Naive thymus-derived CD4-positive, alpha-beta T cell (primary cell): ENCODE data around the gene CDC6. TPM values are rescaled to one million over a fixed set of nuclear protein-coding genes. Genes with fewer than 3 reads are reported as not detected.
A peak's percentile ranks its signal among the peaks of the same experiment; 100 is the strongest.

Source experiments
- ATAC-seq: fragments of 150-1000 bp; cut with Tn5 transposase; 2 replicates; pipeline ENCODE4 v1.10.0; 2021; ENCODE audit warnings: mild to moderate bottlenecking, moderate library complexity
- CTCF ChIA-PET: fragments of 350-600 bp; sonication (Branson Sonifier 250); formaldehyde crosslinking; loops from one replicate; lab custom pipeline; 2021; ENCODE audit warnings: antibody characterized with exemption; lab: Charles Lee
- POLR2A ChIA-PET: fragments of 350-600 bp; sonication (Branson Sonifier 250); formaldehyde crosslinking; loops from one replicate; lab custom pipeline; 2021; ENCODE audit warnings: antibody characterized with exemption, inconsistent platforms; lab: Charles Lee
- DNase-seq, 9 donors: peaks; one replicate each; pipeline versions ENCODE4 v3.0.0 to v3.0.0-alpha.2; 2020 to 2022; ENCODE audit warnings: mixed read lengths in 1 of 9
- H3K27ac ChIP-seq: one replicate; pipeline ENCODE4 v1.7.0; 2013; ENCODE audit warnings: mild to moderate bottlenecking, low read depth, low read length, moderate library complexity
- H3K27me3 ChIP-seq, 2 donors: one replicate each; pipeline ENCODE4 v1.7.0; 2013; ENCODE audit warnings: low read length in 2 of 2, mild to moderate bottlenecking in 2 of 2, moderate library complexity in 2 of 2; ENCODE audit not compliant: control insufficient read depth in 2 of 2, insufficient read depth in 2 of 2
- H3K36me3 ChIP-seq, 3 experiments: 1 replicate in 2 of 3; 2 replicates in 1 of 3; pipeline ENCODE4 v1.7.0; 2013; ENCODE audit warnings: low read length in 3 of 3, mild to moderate bottlenecking in 3 of 3, moderate library complexity in 1 of 3; ENCODE audit not compliant: insufficient read depth in 3 of 3, control insufficient read depth in 2 of 3
- H3K4me1 ChIP-seq, 2 donors: one replicate each; pipeline ENCODE4 v1.7.0; 2013; ENCODE audit warnings: low read length in 2 of 2, mild to moderate bottlenecking in 2 of 2, moderate library complexity in 1 of 2; ENCODE audit not compliant: control insufficient read depth in 2 of 2, insufficient read depth in 2 of 2
- H3K4me3 ChIP-seq: 2 replicates; pipeline ENCODE4 v1.7.0; 2013; ENCODE audit warnings: mild to moderate bottlenecking, low read length
- H3K9me3 ChIP-seq, 3 experiments: 1 replicate in 2 of 3; 2 replicates in 1 of 3; pipeline ENCODE4 v1.7.0; 2013; ENCODE audit warnings: low read length in 3 of 3; ENCODE audit not compliant: control insufficient read depth in 2 of 3
- H3K27ac Mint-ChIP-seq, 9 donors: one replicate each; pipeline ENCODE4 v1.8.0; 2020 to 2022; ENCODE audit warnings: mixed read lengths in 9 of 9, mild to moderate bottlenecking in 8 of 9, moderate library complexity in 5 of 9, inconsistent platforms in 2 of 9
- H3K27me3 Mint-ChIP-seq, 5 donors: one replicate each; pipeline ENCODE4 v1.8.0; 2021 to 2022; ENCODE audit warnings: mixed read lengths in 5 of 5, mild to moderate bottlenecking in 1 of 5
- H3K36me3 Mint-ChIP-seq, 5 donors: one replicate each; pipeline ENCODE4 v1.8.0; 2020 to 2022; ENCODE audit warnings: mixed read lengths in 5 of 5, mild to moderate bottlenecking in 3 of 5, inconsistent platforms in 1 of 5
- H3K4me1 Mint-ChIP-seq, 7 donors: one replicate each; pipeline ENCODE4 v1.8.0; 2020 to 2022; ENCODE audit warnings: mixed read lengths in 7 of 7, mild to moderate bottlenecking in 3 of 7, inconsistent platforms in 1 of 7
- H3K4me3 Mint-ChIP-seq, 10 donors: one replicate each; pipeline ENCODE4 v1.8.0; 2020 to 2022; ENCODE audit warnings: mild to moderate bottlenecking in 10 of 10, mixed read lengths in 10 of 10, moderate library complexity in 6 of 10, inconsistent platforms in 2 of 10
- H3K9me3 Mint-ChIP-seq, 11 donors: one replicate each; pipeline ENCODE4 v1.8.0; 2020 to 2022; ENCODE audit warnings: mixed read lengths in 11 of 11, mild to moderate bottlenecking in 4 of 11, inconsistent platforms in 1 of 11, moderate library complexity in 1 of 11
- intact Hi-C, 2 donors: fragments of 100-400 bp; cut with micrococcal nuclease; formaldehyde crosslinking; loops; one replicate each; pipeline ENCODE4 v1.15.1; 2023
- polyA plus RNA-seq, 2 donors: library from polyadenylated mRNA; unstranded; fragments of 300-500 nt; fragmentation: Illumina TruSeq; gene quantifications; one replicate each; pipeline ENCODE4 v1.2.3, GENCODE V29; 2021
- total RNA-seq, 6 experiments: library from RNA in 5 of 6; stranded (reverse) in 5 of 6; gene quantifications; 1 replicate in 5 of 6; 2 replicates in 1 of 6; pipeline ENCODE4 v1.2.3 and lab custom pipeline; 2021 to 2026

The CDC6 gene
- total and polyA plus RNA-seq, 7 experiments from 2014 or later, result 0.09 to 73.6 (median 0.67) TPM

DNA sequence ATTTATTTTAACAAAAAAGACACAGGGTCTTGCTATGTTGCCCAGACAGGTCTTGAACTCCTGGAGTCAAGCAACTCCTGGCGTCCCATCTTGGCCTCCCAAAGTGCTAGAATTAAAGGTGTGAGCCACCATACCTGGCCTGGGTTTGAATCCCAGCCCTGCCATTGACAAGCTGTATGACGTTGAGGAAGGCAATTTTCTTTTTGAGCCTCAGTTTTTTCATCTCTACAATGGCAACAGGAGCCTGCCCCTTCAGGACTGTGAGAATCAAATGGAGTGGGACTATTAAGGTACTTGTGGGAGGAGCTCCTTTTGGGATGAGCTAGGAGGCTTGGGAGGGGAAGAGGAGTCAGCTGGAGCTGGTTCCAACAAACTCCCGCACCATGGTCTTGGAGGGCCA is 27.5 kb downstream of the CDC6 start:
- H3K4me3 Mint-ChIP-seq, result no peak overlapping the region
- no peaks in the 10 kb centered on the region for H3K27me3 Mint-ChIP-seq
- H3K9me3 Mint-ChIP-seq, result no peaks in the 10 kb centered on the region
- ChIA-PET POLR2A (interaction anchor here (0.5 to 34.9 kb wide), 4 partner anchors 0 to 239 kb away, joined by 3 to 742 read pairs (median 373); partner anchors contain the start of gene RARA), CTCF (interaction anchor here (0.8 to 12.4 kb wide), 6 partner anchors 8 to 38 kb away, joined by 3 to 87 read pairs (median 4); no protein-coding TSS in a partner anchor)
- no peak overlapping the region for H3K27ac ChIP-seq
- no peak for ATAC-seq
- intact Hi-C loops, result loop anchor here (5.0 kb wide), 2 partner anchors 102 to 193 kb away; partner anchors contain the start of genes MSL1 (in 1 of the 2) and TOP2A (in 1 of the 2)
- peaks cover 37 to 77% (median 50%) of the 10 kb centered on the region in 7 donors for H3K4me1 Mint-ChIP-seq
- H3K36me3 ChIP-seq, result peaks cover 0 to 10% (median 0%) of the 10 kb centered on the region in 3 experiments
- no peak overlapping the region for H3K4me3 ChIP-seq
- no peaks in the 10 kb centered on the region for H3K27me3 ChIP-seq
- peak overlapping the region in 6 of 9 donors; percentile 42 to 75 (median 67) for H3K27ac Mint-ChIP-seq
- peaks cover 32 to 68% of the 10 kb centered on the region in 2 donors for H3K4me1 ChIP-seq
- no peak for DNase-seq
- H3K9me3 ChIP-seq, result no peaks in the 10 kb centered on the region
- peaks cover 0 to 9% (median 0%) of the 10 kb centered on the region in 5 donors for H3K36me3 Mint-ChIP-seq

DNA sequence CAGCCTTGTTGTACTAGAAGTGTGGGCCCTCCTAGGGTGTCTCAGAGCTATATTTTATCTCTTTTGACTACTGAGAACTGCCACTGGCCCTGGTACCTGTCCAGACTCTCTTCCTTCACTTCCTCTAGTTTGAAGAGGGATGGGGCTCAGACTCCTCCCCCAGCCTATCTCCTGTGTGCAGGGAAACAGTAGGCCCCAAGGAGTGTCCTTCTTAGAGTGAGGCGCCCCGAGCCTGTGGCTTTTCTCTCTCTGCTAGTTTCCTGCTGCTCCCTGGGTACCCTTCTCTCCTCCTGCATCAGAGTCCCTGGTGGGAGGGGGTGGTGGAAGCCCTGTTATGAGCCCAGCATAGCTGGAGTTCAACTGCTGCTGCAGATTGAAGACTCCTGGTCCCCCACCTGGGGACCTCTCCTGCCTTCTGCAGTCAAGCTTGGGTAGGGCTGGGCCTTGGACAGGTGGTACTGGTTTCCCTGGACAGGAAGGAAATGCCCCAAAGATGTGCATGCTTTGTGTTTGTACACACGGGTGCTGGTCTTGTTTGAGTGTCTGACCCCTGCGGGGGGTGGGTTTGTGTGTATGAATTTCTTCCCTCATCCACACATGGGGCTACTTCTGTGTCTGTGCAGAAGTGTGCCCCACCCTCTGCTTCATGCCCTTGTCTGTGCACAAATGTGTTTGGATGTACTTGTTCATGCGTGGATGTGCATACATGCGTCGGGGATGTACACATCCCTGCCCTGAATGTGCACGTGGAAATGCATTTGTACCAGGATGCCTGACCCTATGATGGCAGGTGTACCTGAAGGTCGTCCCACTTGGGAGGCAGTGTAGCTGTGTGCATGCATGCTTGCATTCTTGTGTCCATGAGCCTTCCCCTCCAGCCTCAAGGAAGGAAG is 28.2 kb downstream of the CDC6 start:
- H3K9me3 Mint-ChIP-seq, result no peaks in the 10 kb centered on the region
- no peaks in the 10 kb centered on the region for H3K9me3 ChIP-seq
- peaks cover 39 to 68% of the 10 kb centered on the region in 2 donors for H3K4me1 ChIP-seq
- DNase-seq (peak in 1 of 9 donors; percentile 6), ATAC-seq (no peak)
- intact Hi-C loops, result loop anchor here (5.0 kb wide), 2 partner anchors 101 to 194 kb away; partner anchors contain the start of genes MSL1 (in 1 of the 2) and TOP2A (in 1 of the 2)
- ChIA-PET CTCF (interaction anchor here (0.8 to 12.4 kb wide), 6 partner anchors 8 to 38 kb away, joined by 3 to 87 read pairs (median 4); no protein-coding TSS in a partner anchor), POLR2A (interaction anchor here (0.5 to 34.9 kb wide), 4 partner anchors 0 to 238 kb away, joined by 3 to 742 read pairs (median 373); partner anchors contain the start of gene RARA)
- no peak overlapping the region for H3K27ac ChIP-seq
- peaks cover 0 to 14% (median 0%) of the 10 kb centered on the region in 5 donors for H3K36me3 Mint-ChIP-seq
- peaks cover 0 to 10% (median 0%) of the 10 kb centered on the region in 3 experiments for H3K36me3 ChIP-seq
- H3K27me3 Mint-ChIP-seq, result no peaks in the 10 kb centered on the region
- peak overlapping the region in 8 of 9 donors; percentile 18 to 77 (median 67) for H3K27ac Mint-ChIP-seq
- no peaks in the 10 kb centered on the region for H3K27me3 ChIP-seq
- no peak overlapping the region for H3K4me3 ChIP-seq
- H3K4me3 Mint-ChIP-seq, result peak overlapping the region in 7 of 10 donors; percentile 42 to 64 (median 51)
- H3K4me1 Mint-ChIP-seq, result peaks cover 41 to 81% (median 57%) of the 10 kb centered on the region in 7 donors

GRCh38 chr17:40316571-40317344 is 29.1 kb downstream of the CDC6 start:
- H3K4me3 ChIP-seq, result no peak overlapping the region

GRCh38 chr17:40317345-40317873 is 29.7 kb downstream of the CDC6 start:
- peaks cover 0 to 10% (median 0%) of the 10 kb centered on the region in 3 experiments for H3K36me3 ChIP-seq
- H3K4me1 ChIP-seq, result peaks cover 46 to 69% of the 10 kb centered on the region in 2 donors
- H3K36me3 Mint-ChIP-seq, result peaks cover 0 to 20% (median 0%) of the 10 kb centered on the region in 5 donors
- H3K9me3 Mint-ChIP-seq, result peaks cover 0 to 1% (median 0%) of the 10 kb centered on the region in 11 donors
- intact Hi-C loops, result loop anchor here (1.0 to 5.0 kb wide), 3 partner anchors 9 to 195 kb away; partner anchors contain the start of genes MSL1 (in 1 of the 2) and TOP2A (in 1 of the 2)
- ChIA-PET CTCF (interaction anchor here (0.5 to 12.4 kb wide), 9 partner anchors 8 to 337 kb away, joined by 3 to 87 read pairs (median 6); no protein-coding TSS in a partner anchor), POLR2A (interaction anchor here (0.8 to 34.9 kb wide), 3 partner anchors 2 to 236 kb away, joined by 3 to 742 read pairs (median 742); partner anchors contain the start of gene RARA)
- H3K27ac ChIP-seq, result peak overlapping the region; percentile 96
- no peaks in the 10 kb centered on the region for H3K9me3 ChIP-seq
- ATAC-seq (no peak), DNase-seq (peak in 3 of 9 donors; percentile 13 to 42 (median 31))
- peaks cover 0 to under 1% (median 0%) of the 10 kb centered on the region in 5 donors for H3K27me3 Mint-ChIP-seq
- H3K27ac Mint-ChIP-seq, result peak overlapping the region; percentile 47 to 100 (median 95)
- H3K4me3 ChIP-seq, result peak overlapping the region; percentile 55
- H3K27me3 ChIP-seq, result no peaks in the 10 kb centered on the region
- peaks cover 31 to 82% (median 67%) of the 10 kb centered on the region in 7 donors for H3K4me1 Mint-ChIP-seq
- H3K4me3 Mint-ChIP-seq, result peak overlapping the region; percentile 89 to 98 (median 97)

More at GRCh38 chr17:40316571-40317344, 29.1 kb downstream of the CDC6 start:
- H3K4me1 Mint-ChIP-seq, result peaks cover 37 to 81% (median 60%) of the 10 kb centered on the region in 7 donors
- CTCF ChIA-PET, result interaction anchor here (0.5 to 12.4 kb wide), 10 partner anchors 9 to 338 kb away, joined by 3 to 87 read pairs (median 5); no protein-coding TSS in a partner anchor
- H3K36me3 Mint-ChIP-seq, result peaks cover 0 to 18% (median 0%) of the 10 kb centered on the region in 5 donors
- H3K36me3 ChIP-seq, result peaks cover 0 to 10% (median 0%) of the 10 kb centered on the region in 3 experiments
- H3K27ac ChIP-seq, result no peak overlapping the region
- no peaks in the 10 kb centered on the region for H3K9me3 ChIP-seq
- H3K27ac Mint-ChIP-seq, result peak overlapping the region in 7 of 9 donors; percentile 18 to 98 (median 73)
- H3K27me3 ChIP-seq, result no peaks in the 10 kb centered on the region
- H3K4me1 ChIP-seq, result peaks cover 45 to 68% of the 10 kb centered on the region in 2 donors
- H3K9me3 Mint-ChIP-seq, result no peaks in the 10 kb centered on the region
- POLR2A ChIA-PET, result interaction anchor here (0.8 to 34.9 kb wide), 3 partner anchors 1 to 237 kb away, joined by 3 to 742 read pairs (median 742); partner anchors contain the start of gene RARA
- DNase-seq (no peak), ATAC-seq (no peak)
- intact Hi-C loops, result loop anchor here (1.0 to 5.0 kb wide), 3 partner anchors 8 to 194 kb away; partner anchors contain the start of genes MSL1 (in 1 of the 2) and TOP2A (in 1 of the 2)
- peak overlapping the region in 9 of 10 donors; percentile 42 to 98 (median 97) for H3K4me3 Mint-ChIP-seq
- no peaks in the 10 kb centered on the region for H3K27me3 Mint-ChIP-seq
